ENCODE results near the gene PPP2R5C. TPM values are rescaled to one million over a fixed set of nuclear protein-coding genes. Genes with fewer than 3 reads are reported as not detected.
A peak's percentile ranks its signal among the peaks of the same experiment; 100 is the strongest.

PPP2R5C gene
- total RNA-seq, 4 donors from 2014 or later: 66.2 to 211 (median 116) TPM

DNA sequence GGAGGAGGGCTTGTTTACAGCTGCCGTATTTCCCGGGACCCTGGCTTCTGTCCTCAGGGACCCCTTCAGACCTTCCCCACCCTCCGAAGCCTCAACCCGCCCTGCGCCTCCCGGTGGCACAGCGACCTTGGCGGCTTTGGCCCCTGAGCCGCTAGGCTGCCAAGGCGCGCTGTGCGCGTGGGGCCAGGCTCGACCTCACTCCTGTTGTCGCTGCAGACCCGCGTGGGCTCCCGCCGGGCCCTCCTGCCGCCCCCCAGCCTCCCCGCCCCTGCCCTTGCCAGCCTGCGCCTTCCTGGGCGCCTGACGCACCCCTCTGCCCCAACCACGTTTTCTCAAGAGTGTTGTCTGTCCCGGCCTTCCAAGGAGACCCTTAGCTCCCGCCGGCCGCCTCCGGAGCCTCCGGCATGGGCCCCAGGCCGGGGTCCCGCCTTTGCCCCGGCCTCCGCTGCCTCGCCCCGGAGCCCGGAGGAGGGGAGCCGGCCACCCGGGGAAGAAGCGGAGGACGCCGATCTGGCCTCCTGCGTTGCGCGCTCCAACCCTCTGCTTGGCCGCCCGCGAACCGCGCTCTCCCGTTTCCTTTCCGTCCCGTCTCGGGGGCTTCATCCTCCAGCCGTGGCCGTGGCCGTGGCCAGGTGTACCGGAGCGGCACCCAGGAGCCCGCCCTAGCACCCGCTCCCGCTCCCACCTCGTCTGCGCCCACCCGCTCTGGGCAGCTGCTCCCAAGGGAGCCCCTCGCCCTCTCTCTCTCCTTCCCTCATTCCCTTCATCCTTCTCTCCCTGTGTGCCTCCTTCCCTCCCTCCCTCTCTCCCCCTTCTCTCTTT, 19.9 kb downstream of the PPP2R5C start:
- H3K27ac ChIP-seq: peak overlapping the region in 3 of 4 donors; percentile 1 to 64 (median 49)
- H3K4me3 ChIP-seq: peak overlapping the region; percentile 46 to 68 (median 58)
- 2% methylated on average over 54 of the region's 67 CpGs; no CpG with 5 or more reads in 1 of the 2 donors for WGBS, 2 donors (ENCODE audit: low coverage in 1 of 2)
- in situ Hi-C loops (cut with MboI; ENCODE audit: low pct_ligation_motif_present in 1 of 4, low pct_unique_long_range_greater_than_20kb in 1 of 4, low sequenced_read_pairs in 3 of 4): no loop called here
- H3K27me3 ChIP-seq: no peaks in the 10 kb centered on the region
- intact Hi-C loops (cut with DNase I; ENCODE audit: low total_unique reads): no loop called here
- TF ChIP-seq POLR2AphosphoS5 (IDR thresholded peaks at IDR 0.05) (no peak), EP300 (IDR thresholded peaks at IDR 0.05; ENCODE audit: low read depth) (no peak), POLR2A (IDR thresholded peaks at IDR 0.05) (no peak)
- TF ChIP-seq, protein P1, sequence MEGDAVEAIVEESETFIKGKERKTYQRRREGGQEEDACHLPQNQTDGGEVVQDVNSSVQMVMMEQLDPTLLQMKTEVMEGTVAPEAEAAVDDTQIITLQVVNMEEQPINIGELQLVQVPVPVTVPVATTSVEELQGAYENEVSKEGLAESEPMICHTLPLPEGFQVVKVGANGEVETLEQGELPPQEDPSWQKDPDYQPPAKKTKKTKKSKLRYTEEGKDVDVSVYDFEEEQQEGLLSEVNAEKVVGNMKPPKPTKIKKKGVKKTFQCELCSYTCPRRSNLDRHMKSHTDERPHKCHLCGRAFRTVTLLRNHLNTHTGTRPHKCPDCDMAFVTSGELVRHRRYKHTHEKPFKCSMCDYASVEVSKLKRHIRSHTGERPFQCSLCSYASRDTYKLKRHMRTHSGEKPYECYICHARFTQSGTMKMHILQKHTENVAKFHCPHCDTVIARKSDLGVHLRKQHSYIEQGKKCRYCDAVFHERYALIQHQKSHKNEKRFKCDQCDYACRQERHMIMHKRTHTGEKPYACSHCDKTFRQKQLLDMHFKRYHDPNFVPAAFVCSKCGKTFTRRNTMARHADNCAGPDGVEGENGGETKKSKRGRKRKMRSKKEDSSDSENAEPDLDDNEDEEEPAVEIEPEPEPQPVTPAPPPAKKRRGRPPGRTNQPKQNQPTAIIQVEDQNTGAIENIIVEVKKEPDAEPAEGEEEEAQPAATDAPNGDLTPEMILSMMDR (IDR thresholded peaks at IDR 0.05): no peak
- H3K4me1 ChIP-seq: peaks cover 0 to 17% (median 15%) of the 10 kb centered on the region in 4 donors
- no peaks in the 10 kb centered on the region for H3K36me3 ChIP-seq
- no peaks in the 10 kb centered on the region for H3K9me3 ChIP-seq
- DNase-seq: no peak

DNA sequence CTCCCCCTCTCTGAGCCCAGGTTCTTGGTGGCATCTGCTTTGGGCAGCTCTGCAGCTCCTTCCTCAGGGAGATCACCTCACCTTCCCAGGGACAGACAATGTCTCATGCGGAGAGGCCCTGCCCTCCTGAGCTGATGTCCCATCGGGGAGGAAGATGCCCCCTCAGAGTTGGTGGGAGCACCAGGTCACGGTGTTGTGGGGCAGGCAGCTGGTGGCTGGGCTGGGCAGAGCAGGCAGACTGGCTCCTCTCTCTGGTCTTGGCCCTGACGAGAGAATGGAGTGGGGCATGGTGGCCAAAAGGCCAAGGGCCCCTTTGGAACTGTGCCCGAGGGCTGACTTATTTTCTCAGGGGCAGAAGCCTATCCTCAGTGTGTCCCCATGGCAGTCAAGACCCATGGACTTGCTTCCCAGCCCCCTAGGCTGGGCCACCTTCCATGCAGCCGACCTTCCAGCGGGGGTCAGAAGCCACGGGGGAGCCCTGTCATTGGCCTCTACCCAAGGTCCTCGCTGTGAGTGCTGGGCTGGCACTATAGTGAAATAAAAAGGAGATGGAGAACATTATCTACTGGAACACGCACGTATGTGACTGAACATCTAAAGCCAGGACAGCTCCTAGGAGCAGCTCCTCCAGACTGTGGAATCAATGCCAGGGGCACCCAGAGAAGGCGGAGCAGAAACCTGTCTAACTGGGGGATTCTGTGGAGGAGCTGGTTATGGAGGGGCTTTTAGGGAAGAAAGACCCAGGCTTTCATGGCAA, 21.9 kb downstream of the PPP2R5C start:
- intact Hi-C loops (cut with DNase I; ENCODE audit: low total_unique reads): no loop called here
- Histone ChIP-seq H3K4me1 (peaks cover 0 to 17% (median 15%) of the 10 kb centered on the region in 4 donors), H3K27ac (no peak overlapping the region)

DNA sequence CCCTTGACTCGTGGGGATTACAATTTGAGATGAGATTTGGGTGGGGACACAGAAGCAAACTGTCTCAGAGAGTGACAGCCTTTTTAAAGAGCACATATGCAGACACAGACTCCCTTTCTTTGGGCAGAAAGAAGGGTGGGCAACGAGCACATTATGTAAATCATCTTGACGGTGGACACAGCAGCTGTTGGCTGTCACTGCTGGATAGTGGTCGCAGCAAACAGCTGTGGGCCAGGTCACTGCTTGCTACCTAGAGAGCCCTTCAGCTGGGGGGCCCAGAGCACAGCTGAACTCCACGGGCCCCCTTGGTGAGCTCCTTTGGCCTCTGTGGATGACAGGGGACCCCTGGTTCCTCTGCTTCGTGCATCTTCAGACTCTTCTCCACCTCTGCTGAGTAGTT, 23.1 kb downstream of the PPP2R5C start:
- WGBS, 2 donors (ENCODE audit: low coverage in 1 of 2): 78% methylated on average over 6 of the region's 6 CpGs; no CpG with 5 or more reads in 1 of the 2 donors
- intact Hi-C loops (cut with DNase I; ENCODE audit: low total_unique reads): no loop called here
- no peak for TF ChIP-seq POLR2A (IDR thresholded peaks at IDR 0.05)
- TF ChIP-seq EP300 (IDR thresholded peaks at IDR 0.05; ENCODE audit: low read depth): no peak
- TF ChIP-seq, protein P1 (IDR thresholded peaks at IDR 0.05): no peak
- TF ChIP-seq POLR2AphosphoS5 (IDR thresholded peaks at IDR 0.05): no peak

More for the DNA sequence above, 21.9 kb downstream of the PPP2R5C start:
- H3K9me3 ChIP-seq: no peaks in the 10 kb centered on the region
- TF ChIP-seq POLR2AphosphoS5 (IDR thresholded peaks at IDR 0.05): no peak
- no peak for TF ChIP-seq POLR2A (IDR thresholded peaks at IDR 0.05)
- TF ChIP-seq, protein P1 (IDR thresholded peaks at IDR 0.05): no peak
- TF ChIP-seq EP300 (IDR thresholded peaks at IDR 0.05; ENCODE audit: low read depth): no peak
- H3K27me3 ChIP-seq: no peaks in the 10 kb centered on the region
- no peaks in the 10 kb centered on the region for H3K36me3 ChIP-seq
- DNase-seq: no peak
- no peak overlapping the region for H3K4me3 ChIP-seq
- 96 to 100% methylated on average over 1 to 12 of the region's 12 CpGs for WGBS, 2 donors (ENCODE audit: low coverage in 1 of 2)
- in situ Hi-C loops (cut with MboI; ENCODE audit: low pct_ligation_motif_present in 1 of 4, low pct_unique_long_range_greater_than_20kb in 1 of 4, low sequenced_read_pairs in 3 of 4): no loop called here

DNA sequence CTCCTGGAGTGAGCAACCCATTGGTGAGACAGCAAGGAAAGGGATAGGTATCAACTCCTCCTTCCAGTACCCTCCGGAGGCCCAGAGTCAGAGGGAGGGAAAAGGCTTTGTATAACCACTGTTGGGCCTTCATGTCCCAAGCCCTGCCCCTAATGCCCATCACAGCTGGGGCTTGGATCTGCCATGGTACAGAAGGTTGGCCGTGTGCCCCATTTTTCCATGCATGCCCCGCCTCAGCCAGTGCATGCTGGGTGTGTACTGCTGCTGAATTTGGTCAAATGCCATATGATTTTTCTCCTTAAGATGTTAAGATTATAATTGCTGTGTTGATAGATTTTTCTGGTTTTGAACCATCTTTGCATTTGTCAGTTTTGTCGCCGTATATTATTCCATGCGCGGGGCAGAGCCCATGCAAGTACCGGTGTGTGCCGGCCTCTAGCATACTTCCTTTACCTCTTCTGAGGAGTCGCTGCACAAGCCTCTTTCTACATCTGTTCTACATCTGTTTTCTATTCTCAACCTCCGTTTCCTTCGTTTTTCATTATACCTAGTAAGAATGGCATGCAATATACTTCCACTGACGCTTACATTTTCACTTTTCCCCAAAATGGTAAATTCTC, 26.6 kb downstream of the PPP2R5C start:
- TF ChIP-seq POLR2AphosphoS5 (IDR thresholded peaks at IDR 0.05) (no peak), EP300 (IDR thresholded peaks at IDR 0.05; ENCODE audit: low read depth) (no peak), POLR2A (IDR thresholded peaks at IDR 0.05) (no peak)
- TF ChIP-seq, protein P1 (IDR thresholded peaks at IDR 0.05): no peak
- WGBS, 2 donors (ENCODE audit: low coverage in 1 of 2): 76 to 89% methylated on average over 7 to 13 of the region's 13 CpGs
- H3K27me3 ChIP-seq: no peaks in the 10 kb centered on the region
- intact Hi-C loops (cut with DNase I; ENCODE audit: low total_unique reads) (no loop called here), in situ Hi-C loops (cut with MboI; ENCODE audit: low pct_ligation_motif_present in 1 of 4, low pct_unique_long_range_greater_than_20kb in 1 of 4, low sequenced_read_pairs in 3 of 4) (no loop called here)
- no peak overlapping the region for H3K27ac ChIP-seq
- H3K4me3 ChIP-seq: no peak overlapping the region
- H3K36me3 ChIP-seq: no peaks in the 10 kb centered on the region
- peaks cover 0 to 21% (median 4%) of the 10 kb centered on the region in 4 donors for H3K4me1 ChIP-seq
- no peak for DNase-seq
- no peaks in the 10 kb centered on the region for H3K9me3 ChIP-seq

More for the DNA sequence above, 23.1 kb downstream of the PPP2R5C start:
- no peak overlapping the region for H3K27ac ChIP-seq
- H3K4me1 ChIP-seq: peaks cover 0 to 24% (median 15%) of the 10 kb centered on the region in 4 donors
- H3K4me3 ChIP-seq: no peak overlapping the region
- no peaks in the 10 kb centered on the region for H3K36me3 ChIP-seq
- DNase-seq: no peak
- in situ Hi-C loops (cut with MboI; ENCODE audit: low pct_ligation_motif_present in 1 of 4, low pct_unique_long_range_greater_than_20kb in 1 of 4, low sequenced_read_pairs in 3 of 4): no loop called here
- no peaks in the 10 kb centered on the region for H3K27me3 ChIP-seq
- no peaks in the 10 kb centered on the region for H3K9me3 ChIP-seq

All from transverse colon (tissue), 4 donors.